Hematopoietic multipotent progenitor cell treated with erythropoietin and hydrocortisone succinate and interleukin-3 and kit ligand, for 17 days (in vitro differentiated cells): ENCODE measurements around the gene ITGA1.
"Not testable (repeated sequence)": the region's sequence is repeated elsewhere in the genome, so short reads cannot be mapped to it uniquely, and the experiment has no call there.

Experiments
- DNase-seq: peaks from one replicate; pipeline ENCODE4 v3.0.0-alpha.2; 2015; ENCODE audit warnings: low spot score

ITGA1 gene

GRCh38 chr5:52956915-52957747 lies 169.4 kb downstream of the ITGA1 start:
- DNase-seq, result no peak

GRCh38 chr5:52961274-52961681 lies 173.6 kb downstream of the ITGA1 start:
- DNase-seq, result no peak

- no peak for DNase-seq
Observed at GRCh38 chr5:52963636-52964035, 175.9 kb downstream of the ITGA1 start.

GRCh38 chr5:52964138-52964537 lies 176.4 kb downstream of the ITGA1 start:
- DNase-seq, result no peak

GRCh38 chr5:52976157-52976556 lies 188.4 kb downstream of the ITGA1 start:
- DNase-seq, result not testable (repeated sequence)

- DNase-seq, result no peak
Observed at GRCh38 chr5:52977264-52977897, 189.7 kb downstream of the ITGA1 start.

GRCh38 chr5:52981507-52981906 lies 193.8 kb downstream of the ITGA1 start:
- DNase-seq, result no peak

- DNase-seq, result no peak
Observed at GRCh38 chr5:52983731-52984636, 196.3 kb downstream of the ITGA1 start.

GRCh38 chr5:52985306-52985705 lies 197.6 kb downstream of the ITGA1 start:
- DNase-seq, result no peak

GRCh38 chr5:52987711-52988331 lies 200.1 kb downstream of the ITGA1 start:
- no peak for DNase-seq

- DNase-seq, result no peak
Observed at GRCh38 chr5:52988335-52989024, 200.8 kb downstream of the ITGA1 start.

- no peak for DNase-seq
Observed at GRCh38 chr5:52989025-52989780, 201.5 kb downstream of the ITGA1 start, which contains the start of gene ITGA2. Gene ITGA2 (plus strand): TSS chr5:52989352. CDS start chr5:52989469, 117 bp downstream.

GRCh38 chr5:52989781-52990527 lies 202.2 kb downstream of the ITGA1 start:
- no peak for DNase-seq

GRCh38 chr5:52990528-52990925 lies 202.8 kb downstream of the ITGA1 start:
- DNase-seq, result no peak

- DNase-seq, result no peak
Observed at GRCh38 chr5:52993367-52993766, 205.7 kb downstream of the ITGA1 start.

GRCh38 chr5:52994266-52994665 lies 206.6 kb downstream of the ITGA1 start:
- DNase-seq, result no peak

- no peak for DNase-seq
Observed at GRCh38 chr5:52995095-52995494, 207.4 kb downstream of the ITGA1 start.

- DNase-seq, result no peak
Observed at GRCh38 chr5:52995914-52996313, 208.2 kb downstream of the ITGA1 start.

- no peak for DNase-seq
Observed at GRCh38 chr5:52996979-52997378, 209.3 kb downstream of the ITGA1 start.

GRCh38 chr5:52997424-52997823 lies 209.7 kb downstream of the ITGA1 start:
- no peak for DNase-seq
